Keratinocyte (primary cell): ENCODE results near the gene HMG20A. TPM values are rescaled to one million over a fixed set of nuclear protein-coding genes. Genes with fewer than 3 reads are reported as not detected.

ENCODE experiments used
- DNase-seq: peaks from one replicate; pipeline ENCODE4 v3.0.0-alpha.2; 2011; ENCODE audit warnings: low read depth, missing footprints, low spot score
- FAIRE-seq: peaks from 2 replicates; lab custom pipeline; 2011; peaks lifted over from hg19 to GRCh38; lab: Jason Lieb, UNC
- H2AFZ ChIP-seq: 2 replicates; pipeline ENCODE4 v1.6.0; 2012; ENCODE audit warnings: low read length, control low read depth, inconsistent platforms; ENCODE audit not compliant: control insufficient read depth
- H3K27ac ChIP-seq: 2 replicates; pipeline ENCODE4 v1.5.1; 2011; ENCODE audit warnings: low read length; ENCODE audit not compliant: control insufficient read depth, insufficient read depth
- H3K27me3 ChIP-seq: 3 replicates; pipeline ENCODE4 v1.6.0; 2011; ENCODE audit warnings: low read length; ENCODE audit not compliant: control insufficient read depth, insufficient read depth; ENCODE audit errors: extremely low read depth
- H3K36me3 ChIP-seq, 2 experiments: 2 replicates in 1 of 2; 3 replicates in 1 of 2; pipeline ENCODE4 v1.5.1; 2011; ENCODE audit warnings: low read length in 2 of 2, mild to moderate bottlenecking in 1 of 2; ENCODE audit not compliant: control insufficient read depth in 2 of 2, insufficient read depth in 2 of 2; ENCODE audit errors: extremely low read depth in 1 of 2
- H3K4me1 ChIP-seq: 3 replicates; pipeline ENCODE4 v1.5.1; 2011; ENCODE audit warnings: low read length; ENCODE audit not compliant: control insufficient read depth, insufficient read depth; ENCODE audit errors: extremely low read depth
- H3K4me2 ChIP-seq: 3 replicates; pipeline ENCODE4 v1.6.0; 2011; ENCODE audit warnings: low read depth, low read length; ENCODE audit not compliant: control insufficient read depth, insufficient read depth; ENCODE audit errors: extremely low read depth
- H3K4me3 ChIP-seq, 3 experiments: fragments of 200-600 bp in 1 of 3; sonication (generic) in 1 of 3; 2 replicates in 2 of 3; 3 replicates in 1 of 3; pipeline ENCODE4 v1.5.1; 2011 to 2016; ENCODE audit warnings: low read length in 3 of 3, mild to moderate bottlenecking in 3 of 3, control low read depth in 2 of 3, inconsistent platforms in 1 of 3, low read depth in 1 of 3, mixed read lengths in 1 of 3, mixed run types in 1 of 3, moderate library complexity in 1 of 3; ENCODE audit not compliant: control insufficient read depth in 2 of 3, insufficient read depth in 2 of 3; ENCODE audit errors: extremely low read depth in 1 of 3
- H3K79me2 ChIP-seq: 2 replicates; pipeline ENCODE4 v1.6.0; 2012; ENCODE audit warnings: low read length; ENCODE audit not compliant: control insufficient read depth, insufficient read depth
- H3K9ac ChIP-seq: 3 replicates; pipeline ENCODE4 v1.6.0; 2011; ENCODE audit warnings: low read length; ENCODE audit not compliant: control insufficient read depth, insufficient read depth; ENCODE audit errors: extremely low read depth
- H3K9me1 ChIP-seq: 3 replicates; pipeline ENCODE4 v1.6.0; 2011; ENCODE audit warnings: low read length; ENCODE audit not compliant: control insufficient read depth, insufficient read depth; ENCODE audit errors: extremely low read depth
- H3K9me3 ChIP-seq: 2 replicates; pipeline ENCODE4 v1.5.1; 2012; ENCODE audit warnings: low read depth, low read length; ENCODE audit not compliant: control insufficient read depth
- H4K20me1 ChIP-seq: 3 replicates; pipeline ENCODE4 v1.6.0; 2011; ENCODE audit warnings: low read length; ENCODE audit not compliant: control insufficient read depth, insufficient read depth; ENCODE audit errors: extremely low read depth
- EZH2 ChIP-seq: IDR thresholded peaks from one replicate; pipeline ENCODE4 v1.6.1; 2012; ENCODE audit warnings: inconsistent platforms, mild to moderate bottlenecking, low read length, moderate library complexity
- dilution Hi-C: fragments of 300-500 bp; cut with MboI; formaldehyde crosslinking; loops from one replicate; pipeline ENCODE4 v1.7.0; 2020; ENCODE audit warnings: low sequenced_read_pairs; ENCODE audit not compliant: extremely low pct_ligation_motif_present
- polyA plus RNA-seq, 5 experiments: library from polyadenylated mRNA; depleted of rRNA in 3 of 5; stranded (reverse) in 3 of 5; stranded (forward) in 1 of 5; unstranded in 1 of 5; fragments of >200 nt; gene quantifications; 1 replicate in 1 of 5; 2 replicates in 3 of 5; 3 replicates in 1 of 5; pipeline versions ENCODE4 v1.2.1 to v1.2.3, GENCODE V29; 2011 to 2012; ENCODE audit warnings: missing spikeins in 2 of 5, low read depth in 1 of 5, low replicate concordance in 1 of 5
- TF ChIP-seq, protein P1 (sequence below), 3 experiments: IDR thresholded peaks in 1 of 3; conservative IDR thresholded peaks in 1 of 3; optimal IDR thresholded peaks in 1 of 3; 2 replicates in 2 of 3; 3 replicates in 1 of 3; pipeline versions ENCODE3 to v1.5.1; 2011; ENCODE audit warnings: low read length in 3 of 3, mild to moderate bottlenecking in 3 of 3, moderate library complexity in 2 of 3, control low read depth in 1 of 3, inconsistent platforms in 1 of 3; ENCODE audit not compliant: insufficient read depth in 2 of 3; ENCODE audit errors: extremely low read depth in 1 of 3

The HMG20A gene
- polyA plus RNA-seq, 1 donor (not counting 4 experiments of a cell fraction or from before 2014, with no cell fraction given), result 44.6 TPM

- Histone ChIP-seq H3K9me1 (no peaks in the 10 kb centered on the region), H3K79me2 (no peaks in the 10 kb centered on the region), H3K36me3 (no peaks in the 10 kb centered on the region), H3K27ac (no peak overlapping the region), H3K9me3 (no peaks in the 10 kb centered on the region), H2AFZ (no peak overlapping the region), H4K20me1 (no peaks in the 10 kb centered on the region), H3K4me2 (no peak overlapping the region), H3K4me3 (no peak overlapping the region), H3K4me1 (peaks cover 11% of the 10 kb centered on the region), H3K9ac (no peak overlapping the region), H3K27me3 (no peaks in the 10 kb centered on the region)
- TF ChIP-seq, protein P1, sequence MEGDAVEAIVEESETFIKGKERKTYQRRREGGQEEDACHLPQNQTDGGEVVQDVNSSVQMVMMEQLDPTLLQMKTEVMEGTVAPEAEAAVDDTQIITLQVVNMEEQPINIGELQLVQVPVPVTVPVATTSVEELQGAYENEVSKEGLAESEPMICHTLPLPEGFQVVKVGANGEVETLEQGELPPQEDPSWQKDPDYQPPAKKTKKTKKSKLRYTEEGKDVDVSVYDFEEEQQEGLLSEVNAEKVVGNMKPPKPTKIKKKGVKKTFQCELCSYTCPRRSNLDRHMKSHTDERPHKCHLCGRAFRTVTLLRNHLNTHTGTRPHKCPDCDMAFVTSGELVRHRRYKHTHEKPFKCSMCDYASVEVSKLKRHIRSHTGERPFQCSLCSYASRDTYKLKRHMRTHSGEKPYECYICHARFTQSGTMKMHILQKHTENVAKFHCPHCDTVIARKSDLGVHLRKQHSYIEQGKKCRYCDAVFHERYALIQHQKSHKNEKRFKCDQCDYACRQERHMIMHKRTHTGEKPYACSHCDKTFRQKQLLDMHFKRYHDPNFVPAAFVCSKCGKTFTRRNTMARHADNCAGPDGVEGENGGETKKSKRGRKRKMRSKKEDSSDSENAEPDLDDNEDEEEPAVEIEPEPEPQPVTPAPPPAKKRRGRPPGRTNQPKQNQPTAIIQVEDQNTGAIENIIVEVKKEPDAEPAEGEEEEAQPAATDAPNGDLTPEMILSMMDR (optimal IDR thresholded peaks at IDR 0.05 in 1 of 3, IDR thresholded peaks at IDR 0.05 in 1 of 3, conservative IDR thresholded peaks at IDR 0.05 in 1 of 3; ENCODE audit: extremely low read depth in 1 of 3, insufficient read depth in 2 of 3, low read length in 3 of 3), result no peak
- no peak for TF ChIP-seq EZH2
- DNase-seq (no peak), FAIRE-seq (no peak)
- dilution Hi-C loops, result no loop called here
These were observed 33.6 kb downstream of the HMG20A start for GRCh38 chr15:77454265-77454664.

DNA sequence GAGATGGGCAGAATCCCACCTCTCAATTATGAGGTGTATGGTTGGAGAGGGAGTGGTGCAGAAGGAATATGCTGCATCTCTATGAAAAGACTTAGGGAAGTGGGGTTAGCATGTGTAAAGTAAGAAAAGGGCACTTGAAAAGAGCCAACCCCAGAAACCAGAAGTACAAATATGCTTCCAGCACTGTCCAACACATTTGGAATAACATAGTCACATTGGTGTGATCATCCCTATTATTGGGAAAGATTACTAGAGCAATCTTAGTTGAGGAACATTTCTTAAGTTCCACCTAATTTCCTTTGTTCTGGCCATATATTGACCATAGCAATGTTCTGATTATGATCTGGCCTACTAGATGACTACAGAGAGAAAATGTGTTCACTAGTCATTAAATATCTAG, 34.3 kb downstream of the HMG20A start:
- H3K4me2 ChIP-seq, result no peak overlapping the region
- no peaks in the 10 kb centered on the region for H3K9me1 ChIP-seq
- TF ChIP-seq, protein P1 (optimal IDR thresholded peaks at IDR 0.05 in 1 of 3, IDR thresholded peaks at IDR 0.05 in 1 of 3, conservative IDR thresholded peaks at IDR 0.05 in 1 of 3; ENCODE audit: extremely low read depth in 1 of 3, insufficient read depth in 2 of 3, low read length in 3 of 3), result no peak
- no peak for TF ChIP-seq EZH2
- no peaks in the 10 kb centered on the region for H3K27me3 ChIP-seq
- no peaks in the 10 kb centered on the region for H3K79me2 ChIP-seq
- H3K9ac ChIP-seq, result no peak overlapping the region
- H3K4me3 ChIP-seq, result no peak overlapping the region
- H4K20me1 ChIP-seq, result no peaks in the 10 kb centered on the region
- no peak overlapping the region for H2AFZ ChIP-seq
- no peak overlapping the region for H3K27ac ChIP-seq
- H3K9me3 ChIP-seq, result no peaks in the 10 kb centered on the region
- H3K4me1 ChIP-seq, result peaks cover 11% of the 10 kb centered on the region
- FAIRE-seq, result no peak
- peaks cover 0 to 2% of the 10 kb centered on the region in 2 experiments for H3K36me3 ChIP-seq
- dilution Hi-C loops, result no loop called here
- DNase-seq, result no peak
